Suprapubic skin (tissue), 4 donors: ENCODE data around the gene THRB. TPM values are rescaled to one million over a fixed set of nuclear protein-coding genes. Genes with fewer than 3 reads are reported as not detected.

Experiments
- DNase-seq, 2 donors: peaks; one replicate each; pipeline ENCODE4 v3.0.0-alpha.2; 2019; ENCODE audit warnings: low spot score in 2 of 2
- H3K27ac ChIP-seq: fragments of 200-600 bp; sonication (generic); one replicate; pipeline ENCODE4 v1.5.1; 2019
- H3K27me3 ChIP-seq: fragments of 200-600 bp; sonication (generic); one replicate; pipeline ENCODE4 v1.5.1; 2019
- H3K36me3 ChIP-seq: fragments of 200-600 bp; sonication (generic); one replicate; pipeline ENCODE4 v1.5.1; 2019
- H3K4me1 ChIP-seq: fragments of 200-600 bp; sonication (generic); one replicate; pipeline ENCODE4 v1.5.1; 2019
- H3K4me3 ChIP-seq: fragments of 200-600 bp; sonication (generic); one replicate; pipeline ENCODE4 v1.5.1; 2019; ENCODE audit warnings: mild to moderate bottlenecking
- H3K9me3 ChIP-seq: fragments of 200-600 bp; sonication (generic); one replicate; pipeline ENCODE4 v1.5.1; 2019
- EP300 ChIP-seq: sonication (generic); formaldehyde crosslinking; IDR thresholded peaks from one replicate; pipeline ENCODE4 v1.6.1; 2017; ENCODE audit warnings: antibody characterized with exemption
- POLR2A ChIP-seq, 2 donors: fragments of 450-650 bp; IDR thresholded peaks; one replicate each; pipeline ENCODE4 v1.6.1; 2017; ENCODE audit warnings: antibody characterized with exemption in 2 of 2, mild to moderate bottlenecking in 2 of 2, moderate library complexity in 2 of 2
- POLR2AphosphoS5 ChIP-seq, 3 donors: sonication (generic); formaldehyde crosslinking; IDR thresholded peaks; one replicate each; pipeline ENCODE4 v1.6.1; 2017; ENCODE audit warnings: antibody characterized with exemption in 3 of 3
- WGBS: methylation state at CpG from one replicate; pipeline ENCODE4 v1.1.5; 2018; 5-methylcytosine and 5-hydroxymethylcytosine counted together
- total RNA-seq, 4 donors: library from RNA; depleted of rRNA; stranded (reverse); fragments of >200 nt; gene quantifications; one replicate each; pipeline ENCODE4 v1.1.0, GENCODE V29; 2016
- TF ChIP-seq, protein P1 (sequence below), 2 donors: fragments of 200-600 bp in 1 of 2; fragments of 450-650 bp in 1 of 2; sonication (generic) in 1 of 2; IDR thresholded peaks; one replicate each; pipeline ENCODE4 v1.5.1; 2016 to 2019; ENCODE audit warnings: antibody characterized with exemption in 2 of 2, mild to moderate bottlenecking in 1 of 2, moderate library complexity in 1 of 2

The THRB gene
- total RNA-seq, 4 donors from 2014 or later: 16.6 to 32.9 (median 24.4) TPM

DNA sequence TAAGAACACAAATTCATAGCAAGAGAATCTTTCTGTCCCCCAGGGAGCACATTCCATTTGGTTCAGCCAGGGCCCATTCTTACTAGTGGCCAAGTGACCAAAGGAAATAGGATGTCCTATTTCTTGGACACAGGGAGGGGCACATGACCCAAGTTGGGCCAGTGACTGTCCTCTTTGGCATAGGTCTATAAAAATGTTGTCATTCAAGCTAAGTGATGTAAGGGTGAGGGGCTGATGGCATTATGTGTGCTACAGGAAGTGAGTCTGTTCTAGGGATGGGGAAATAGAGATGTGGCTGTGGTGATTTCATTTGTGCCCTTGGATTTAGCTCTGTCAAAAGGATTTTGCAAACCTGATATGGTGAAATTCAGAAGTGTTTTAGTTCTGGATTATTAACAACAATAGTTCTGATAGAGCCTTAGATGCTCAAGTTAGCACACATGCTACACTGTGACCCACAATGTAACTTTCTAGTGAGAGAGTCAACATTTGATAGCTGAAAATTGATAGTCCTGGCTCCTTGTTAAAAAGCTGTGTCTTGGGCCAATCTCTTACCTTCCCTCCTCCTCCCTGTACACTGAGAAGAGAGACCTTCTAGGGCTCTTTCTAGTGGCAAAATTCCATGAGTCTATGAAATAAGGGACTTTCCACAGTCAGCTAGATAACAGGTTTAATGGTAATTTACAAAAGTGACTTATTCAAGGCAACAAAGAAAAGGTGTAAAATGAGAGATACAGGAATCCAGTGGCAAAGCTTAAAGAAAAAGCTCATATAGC, 117.2 kb downstream of the THRB start:
- peaks cover 25% of the 10 kb centered on the region for H3K4me1 ChIP-seq
- TF ChIP-seq POLR2AphosphoS5 (IDR thresholded peaks at IDR 0.05): peak in 2 of 3 donors; percentile 27 to 43
- TF ChIP-seq, protein P1, sequence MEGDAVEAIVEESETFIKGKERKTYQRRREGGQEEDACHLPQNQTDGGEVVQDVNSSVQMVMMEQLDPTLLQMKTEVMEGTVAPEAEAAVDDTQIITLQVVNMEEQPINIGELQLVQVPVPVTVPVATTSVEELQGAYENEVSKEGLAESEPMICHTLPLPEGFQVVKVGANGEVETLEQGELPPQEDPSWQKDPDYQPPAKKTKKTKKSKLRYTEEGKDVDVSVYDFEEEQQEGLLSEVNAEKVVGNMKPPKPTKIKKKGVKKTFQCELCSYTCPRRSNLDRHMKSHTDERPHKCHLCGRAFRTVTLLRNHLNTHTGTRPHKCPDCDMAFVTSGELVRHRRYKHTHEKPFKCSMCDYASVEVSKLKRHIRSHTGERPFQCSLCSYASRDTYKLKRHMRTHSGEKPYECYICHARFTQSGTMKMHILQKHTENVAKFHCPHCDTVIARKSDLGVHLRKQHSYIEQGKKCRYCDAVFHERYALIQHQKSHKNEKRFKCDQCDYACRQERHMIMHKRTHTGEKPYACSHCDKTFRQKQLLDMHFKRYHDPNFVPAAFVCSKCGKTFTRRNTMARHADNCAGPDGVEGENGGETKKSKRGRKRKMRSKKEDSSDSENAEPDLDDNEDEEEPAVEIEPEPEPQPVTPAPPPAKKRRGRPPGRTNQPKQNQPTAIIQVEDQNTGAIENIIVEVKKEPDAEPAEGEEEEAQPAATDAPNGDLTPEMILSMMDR (IDR thresholded peaks at IDR 0.05): no peak

DNA sequence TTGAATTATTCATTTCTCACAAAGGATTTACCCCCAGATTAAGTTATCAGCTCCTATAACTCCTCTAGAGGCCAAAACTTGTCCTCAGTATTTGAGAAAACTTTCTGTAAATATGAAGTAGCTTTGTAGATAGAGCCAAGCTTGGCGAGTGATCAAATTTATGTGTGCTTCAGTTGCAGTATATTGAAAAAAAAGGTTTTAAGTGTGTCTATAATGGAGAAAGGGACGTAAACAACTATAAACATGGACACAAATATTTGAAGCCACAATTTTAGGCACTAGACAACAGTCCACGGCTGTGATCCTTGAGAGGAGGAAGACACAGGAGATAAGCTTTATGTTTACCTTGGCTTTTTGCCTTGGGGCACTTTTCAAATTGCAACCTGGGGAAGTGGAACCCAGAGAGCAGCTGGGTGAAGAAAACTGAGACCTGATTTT, 118.7 kb downstream of the THRB start:
- no peak for DNase-seq
- H3K27ac ChIP-seq: no peak overlapping the region

More for the DNA sequence above, 117.2 kb downstream of the THRB start:
- Histone ChIP-seq H3K4me3 (no peak overlapping the region), H3K36me3 (no peaks in the 10 kb centered on the region), H3K27ac (no peak overlapping the region), H3K9me3 (no peaks in the 10 kb centered on the region), H3K27me3 (no peaks in the 10 kb centered on the region)
- peak in 1 of 2 donors; percentile 67 for DNase-seq

DNA sequence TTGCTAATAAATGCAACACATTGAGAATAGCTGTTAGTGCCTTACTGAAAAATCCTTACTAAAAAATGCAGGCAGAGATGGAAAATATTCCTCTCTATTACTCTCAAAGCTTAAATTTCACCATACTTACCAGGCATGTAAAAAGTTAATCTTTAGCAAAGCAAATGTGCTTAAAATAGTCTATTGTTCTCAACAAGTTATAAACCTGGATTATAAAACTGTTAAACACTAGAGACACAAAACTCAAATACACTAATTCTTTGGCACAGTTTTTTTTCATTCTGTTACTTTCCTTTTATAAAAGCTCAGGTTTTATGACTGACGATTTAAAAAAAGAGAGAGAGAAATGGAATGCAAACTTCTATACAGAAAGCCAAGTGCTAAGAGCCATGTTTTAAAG, 119.8 kb downstream of the THRB start:
- 27% methylated on average over 1 of the region's 1 CpG for WGBS
- TF ChIP-seq EP300: no peak
- TF ChIP-seq, protein P1 (IDR thresholded peaks at IDR 0.05): no peak
- no peak for TF ChIP-seq POLR2AphosphoS5 (IDR thresholded peaks at IDR 0.05)
- TF ChIP-seq POLR2A (IDR thresholded peaks at IDR 0.05): no peak
- H3K4me1 ChIP-seq: peaks cover 20% of the 10 kb centered on the region

More for the DNA sequence above, 118.7 kb downstream of the THRB start:
- WGBS: 67% methylated on average over 3 of the region's 3 CpGs
- H3K4me1 ChIP-seq: peaks cover 25% of the 10 kb centered on the region
- H3K36me3 ChIP-seq: no peaks in the 10 kb centered on the region
- no peaks in the 10 kb centered on the region for H3K27me3 ChIP-seq
- TF ChIP-seq EP300: no peak
- no peak for TF ChIP-seq POLR2AphosphoS5 (IDR thresholded peaks at IDR 0.05)
- TF ChIP-seq, protein P1 (IDR thresholded peaks at IDR 0.05): no peak
- no peak for TF ChIP-seq POLR2A (IDR thresholded peaks at IDR 0.05)
- H3K4me3 ChIP-seq: no peak overlapping the region
- no peaks in the 10 kb centered on the region for H3K9me3 ChIP-seq

DNA sequence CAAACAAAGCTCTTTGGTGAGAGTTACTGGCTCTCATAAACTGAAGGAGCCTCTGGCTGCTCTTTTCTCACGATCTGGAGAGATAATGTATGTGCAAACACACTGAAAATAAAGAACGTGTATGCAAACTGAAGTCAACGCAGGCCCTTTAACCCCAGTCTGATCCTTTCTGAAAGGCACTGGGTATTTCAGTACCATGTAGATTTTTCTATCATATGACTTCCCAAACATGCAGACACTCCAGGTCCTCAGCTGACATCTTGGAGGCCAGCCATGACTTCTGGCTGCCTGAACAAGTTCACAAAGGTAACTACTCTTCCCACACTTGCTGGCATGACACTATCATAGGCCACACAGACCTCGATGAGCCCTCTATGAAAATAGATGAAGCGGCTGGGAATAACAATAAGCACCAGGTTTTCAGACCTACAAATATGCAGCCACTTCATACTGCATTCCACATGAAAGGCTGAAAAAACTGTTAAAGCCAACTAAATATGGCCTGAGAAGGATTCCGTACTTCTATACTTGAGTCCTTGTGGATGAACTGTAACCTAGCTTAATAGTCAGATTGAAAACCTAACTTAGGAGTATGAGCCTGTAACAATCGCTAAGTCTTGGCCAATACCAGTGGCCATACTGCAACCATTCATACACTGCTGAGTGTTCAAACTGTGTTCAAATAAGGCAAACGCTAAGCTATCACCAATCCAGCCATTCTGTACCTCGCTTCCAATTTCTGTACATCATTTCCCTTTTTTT, 121.3 kb downstream of the THRB start:
- Histone ChIP-seq H3K4me3 (no peak overlapping the region), H3K9me3 (no peaks in the 10 kb centered on the region), H3K27me3 (no peaks in the 10 kb centered on the region), H3K36me3 (no peaks in the 10 kb centered on the region), H3K4me1 (peaks cover 16% of the 10 kb centered on the region), H3K27ac (no peak overlapping the region)
- no peak for DNase-seq
- TF ChIP-seq, protein P1 (IDR thresholded peaks at IDR 0.05): no peak
- TF ChIP-seq POLR2AphosphoS5 (IDR thresholded peaks at IDR 0.05) (no peak), POLR2A (IDR thresholded peaks at IDR 0.05) (no peak), EP300 (no peak)
- 74% methylated on average over 9 of the region's 9 CpGs for WGBS

More for the DNA sequence above, 119.8 kb downstream of the THRB start:
- H3K27ac ChIP-seq: no peak overlapping the region
- no peaks in the 10 kb centered on the region for H3K9me3 ChIP-seq
- H3K36me3 ChIP-seq: no peaks in the 10 kb centered on the region
- H3K4me3 ChIP-seq: no peak overlapping the region
- no peaks in the 10 kb centered on the region for H3K27me3 ChIP-seq
- no peak for DNase-seq
